HepG2 (cell line): ENCODE data around the gene RGS6. TPM values are rescaled to one million over a fixed set of nuclear protein-coding genes. Genes with fewer than 3 reads are reported as not detected.

Experiments
- ATAC-seq: fragments of 200-7000 bp; cut with Tn5 transposase; 3 replicates; pipeline ENCODE4 v1.9.1; 2020; ENCODE audit warnings: mild to moderate bottlenecking, moderate library complexity
- BruUV-seq: library from RNA; stranded (reverse); fragments of 400-500 nt; replicated peaks from 2 replicates; lab custom pipeline; 2021; lab: Mats Ljungman, UMichigan
- CTCF ChIA-PET: fragments of 300-600 bp; formaldehyde crosslinking; extraction: SDS; loops from one replicate; lab custom pipeline; 2021; ENCODE audit warnings: low total read pairs, inconsistent platforms, low intra/inter-chr PET ratio; lab: Yijun Ruan, JAX
- POLR2A ChIA-PET: fragments of 350-600 bp; sonication (Branson Sonifier 250); formaldehyde crosslinking; loops from one replicate; lab custom pipeline; 2020; ENCODE audit warnings: antibody characterized with exemption, inconsistent platforms; lab: Yijun Ruan, JAX
- DNase-seq: peaks from one replicate; pipeline ENCODE4 v3.0.0-alpha.2; 2015; ENCODE audit warnings: low spot score
- FAIRE-seq: peaks from 3 replicates; lab custom pipeline; 2011; peaks lifted over from hg19 to GRCh38; lab: Jason Lieb, UNC
- H2AFZ ChIP-seq: one replicate; pipeline ENCODE4 v1.6.1; 2011; ENCODE audit warnings: low read length, inconsistent platforms
- H3K27ac ChIP-seq: fragments of 300-600 bp; 3 replicates; pipeline ENCODE4 v1.8.0; 2011; ENCODE audit warnings: mixed run types, mild to moderate bottlenecking, mixed read lengths, low read length, inconsistent platforms; ENCODE audit not compliant: insufficient read depth; ENCODE audit errors: extremely low read length
- H3K27me3 ChIP-seq, 2 experiments: fragments of 200-600 bp in 1 of 2; 2 replicates in 1 of 2; 3 replicates in 1 of 2; pipeline versions ENCODE4 v1.6.0 to v1.8.0; 2011; ENCODE audit warnings: low read length in 2 of 2, mild to moderate bottlenecking in 2 of 2, moderate library complexity in 2 of 2, inconsistent platforms in 1 of 2; ENCODE audit not compliant: insufficient read depth in 2 of 2, control insufficient read depth in 1 of 2
- H3K36me3 ChIP-seq, 2 experiments: fragments of 200-600 bp in 1 of 2; replicated peaks in 1 of 2; 2 replicates in 1 of 2; 3 replicates in 1 of 2; pipeline versions ENCODE4 v1.5.1 to v1.8.0; 2011; ENCODE audit warnings: low read length in 2 of 2, inconsistent platforms in 1 of 2; ENCODE audit not compliant: insufficient read depth in 2 of 2, control insufficient read depth in 1 of 2
- H3K4me1 ChIP-seq: 2 replicates; pipeline ENCODE4 v1.5.1; 2012; ENCODE audit warnings: low read length, inconsistent platforms; ENCODE audit not compliant: insufficient read depth
- H3K4me2 ChIP-seq: 2 replicates; pipeline ENCODE4 v1.6.0; 2011; ENCODE audit warnings: low read depth, low read length, inconsistent platforms
- H3K4me3 ChIP-seq, 3 experiments: fragments of 200-600 bp in 1 of 3; sonication (generic), shearing (Covaris generic) in 1 of 3; replicated peaks in 1 of 3; 2 replicates each; pipeline ENCODE4 v1.5.1; 2011 to 2016; ENCODE audit warnings: low read length in 3 of 3, inconsistent platforms in 2 of 3, low read depth in 2 of 3, mild to moderate bottlenecking in 2 of 3, control low read depth in 1 of 3, mixed read lengths in 1 of 3; ENCODE audit not compliant: insufficient read depth in 1 of 3
- H3K79me2 ChIP-seq: one replicate; pipeline ENCODE4 v1.6.1; 2011; ENCODE audit warnings: low read length, inconsistent platforms; ENCODE audit not compliant: insufficient read depth
- H3K9ac ChIP-seq: 2 replicates; pipeline ENCODE4 v1.6.0; 2011; ENCODE audit warnings: mild to moderate bottlenecking, low read depth, low read length, inconsistent platforms; ENCODE audit not compliant: insufficient read depth
- H3K9me3 ChIP-seq: 2 replicates; pipeline ENCODE4 v1.5.1; 2012; ENCODE audit warnings: mild to moderate bottlenecking, low read length
- H4K20me1 ChIP-seq: 2 replicates; pipeline ENCODE4 v1.6.0; 2011; ENCODE audit warnings: inconsistent platforms, mild to moderate bottlenecking, low read length, moderate library complexity; ENCODE audit not compliant: insufficient read depth
- GMEB1 ChIP-seq: sonication (generic); formaldehyde crosslinking; IDR thresholded peaks from 2 replicates; pipeline ENCODE4 v1.5.1; 2020; ENCODE audit warnings: missing genetic modification reagents, mild to moderate bottlenecking, borderline replicate concordance
- GZF1 ChIP-seq: sonication (generic); formaldehyde crosslinking; IDR thresholded peaks from 2 replicates; pipeline ENCODE4 v1.5.1; 2020; ENCODE audit warnings: mild to moderate bottlenecking, missing genetic modification reagents
- PAXIP1 ChIP-seq: sonication (generic); formaldehyde crosslinking; conservative IDR thresholded peaks from 2 replicates; pipeline ENCODE4 v1.4.0; 2020; ENCODE audit warnings: mild to moderate bottlenecking, missing genetic modification reagents, moderate library complexity
- PRPF4 ChIP-seq: fragments of 200-400 bp; formaldehyde crosslinking; IDR thresholded peaks from 2 replicates; pipeline ENCODE4 v1.6.1; 2016; ENCODE audit warnings: low read length, low read depth; ENCODE audit not compliant: poor library complexity, severe bottlenecking
- SOX6 ChIP-seq, 2 experiments: fragments of 450-650 bp in 1 of 2; sonication (generic) in 1 of 2; formaldehyde crosslinking in 1 of 2; IDR thresholded peaks; 2 replicates each; pipeline versions ENCODE4 v1.4.0 to v1.6.1; 2017 to 2020; ENCODE audit warnings: antibody characterized with exemption in 1 of 2, mild to moderate bottlenecking in 1 of 2, missing genetic modification reagents in 1 of 2
- THAP9 ChIP-seq: sonication (generic); formaldehyde crosslinking; IDR thresholded peaks from 2 replicates; pipeline ENCODE4; 2020; ENCODE audit warnings: missing genetic modification reagents, mild to moderate bottlenecking, borderline replicate concordance
- ZBTB3 ChIP-seq: sonication (generic); formaldehyde crosslinking; IDR thresholded peaks from 2 replicates; pipeline ENCODE4 v1.4.0; 2020; ENCODE audit warnings: low read depth, mild to moderate bottlenecking, moderate library complexity, missing genetic modification reagents, borderline replicate concordance
- ZFP41 ChIP-seq: sonication (generic); formaldehyde crosslinking; IDR thresholded peaks from 2 replicates; pipeline ENCODE4 v1.4.0; 2020; ENCODE audit warnings: mild to moderate bottlenecking, missing genetic modification reagents, borderline replicate concordance
- ZFP82 ChIP-seq: sonication (generic); formaldehyde crosslinking; IDR thresholded peaks from 2 replicates; pipeline ENCODE4 v1.5.1; 2020; ENCODE audit warnings: mild to moderate bottlenecking, missing genetic modification reagents, borderline replicate concordance
- ZNF10 ChIP-seq: sonication (generic); formaldehyde crosslinking; IDR thresholded peaks from 2 replicates; pipeline ENCODE4 v1.4.0; 2020; ENCODE audit warnings: mild to moderate bottlenecking, low read depth, missing genetic modification reagents, borderline replicate concordance
- ZNF367 ChIP-seq: sonication (generic); formaldehyde crosslinking; IDR thresholded peaks from 2 replicates; pipeline ENCODE4 v1.4.0; 2020; ENCODE audit warnings: missing genetic modification reagents, borderline replicate concordance
- ZNF629 ChIP-seq: sonication (generic); formaldehyde crosslinking; conservative IDR thresholded peaks from 2 replicates; pipeline ENCODE4 v1.5.0; 2020; ENCODE audit warnings: missing genetic modification reagents
- ZNF652 ChIP-seq: IDR thresholded peaks from 2 replicates; pipeline ENCODE4 v1.6.1; 2016; ENCODE audit warnings: low read depth, borderline replicate concordance
- WGBS: methylation state at CpG from one replicate; pipeline ENCODE4 v1.1.6; 2017; ENCODE audit warnings: low lambda C conversion rate; 5-methylcytosine and 5-hydroxymethylcytosine counted together
- in situ Hi-C: cut with HindIII; loops from 2 replicates; pipeline ENCODE4 v1.10.0; 2017; ENCODE audit warnings: low pct_unique_long_range_greater_than_20kb; ENCODE audit not compliant: extremely low pct_ligation_motif_present
- intact Hi-C: fragments of 100-400 bp; cut with micrococcal nuclease; formaldehyde crosslinking; loops from one replicate; pipeline ENCODE4 v1.10.0; 2022; ENCODE audit not compliant: unreplicated experiment
- polyA plus RNA-seq, 8 experiments: library from polyadenylated mRNA; depleted of rRNA in 3 of 8; stranded (reverse) in 7 of 8; unstranded in 1 of 8; fragments of >200 nt; fragmentation: Illumina TruSeq in 4 of 8; extraction: Trizol in 4 of 8; gene quantifications; 2 replicates each; pipeline versions ENCODE4 v1.2.1 to v1.2.3, GENCODE V29; 2011 to 2016; ENCODE audit warnings: low read depth in 4 of 8, missing spikeins in 1 of 8, mixed read lengths in 1 of 8; ENCODE audit not compliant: insufficient read depth in 1 of 8
- total RNA-seq, 5 experiments: library from RNA; depleted of rRNA; stranded (reverse); fragments of >200 nt; fragmentation: Illumina TruSeq; extraction: Trizol; gene quantifications; 2 replicates each; pipeline ENCODE4 v1.2.3, GENCODE V29; 2016; ENCODE audit warnings: low read depth in 1 of 5

The RGS6 gene
- total and polyA plus RNA-seq, 2 of the 13 experiments (the other 11 are each of a cell fraction or from before 2014, with no cell fraction given), result not detected

- DNase-seq, result no peak
- no peak overlapping the region for H3K9ac ChIP-seq
- H2AFZ ChIP-seq, result no peak overlapping the region
- no peaks in the 10 kb centered on the region for H3K79me2 ChIP-seq
- no peaks in the 10 kb centered on the region for H3K36me3 ChIP-seq
- no TSS peak for BruUV-seq
- CTCF ChIA-PET, result no interaction called here
- H4K20me1 ChIP-seq, result no peaks in the 10 kb centered on the region
- intact Hi-C loops (no loop called here), in situ Hi-C loops (no loop called here)
- WGBS, result 16% methylated on average over 6 of the region's 6 CpGs
- TF ChIP-seq ZNF629 (CRISPR knock-in tag) (no peak), GZF1 (CRISPR knock-in tag) (no peak), ZNF652 (CRISPR knock-in tag) (no peak), ZNF10 (CRISPR knock-in tag) (no peak), ZNF367 (no peak), ZFP41 (CRISPR knock-in tag) (no peak), ZBTB3 (no peak), THAP9 (CRISPR knock-in tag) (no peak), PAXIP1 (CRISPR knock-in tag) (no peak), PRPF4 (no peak), GMEB1 (CRISPR knock-in tag) (no peak), ZFP82 (CRISPR knock-in tag) (no peak), SOX6 (IDR thresholded peaks at IDR 0.05) (no peak), SOX6 (CRISPR knock-in tag; IDR thresholded peaks at IDR 0.05) (no peak)
- no peak overlapping the region for H3K4me2 ChIP-seq
- no peak for FAIRE-seq
- POLR2A ChIA-PET, result no interaction called here
- H3K27me3 ChIP-seq, result no peaks in the 10 kb centered on the region
- no peaks in the 10 kb centered on the region for H3K4me1 ChIP-seq
- no peak for ATAC-seq
- H3K4me3 ChIP-seq, result no peak overlapping the region
- H3K9me3 ChIP-seq, result peaks cover 18% of the 10 kb centered on the region
- no peak overlapping the region for H3K27ac ChIP-seq
Measured at GRCh38 chr14:72308967-72309485, 376.8 kb downstream of the RGS6 start.
